EL (cell line): ENCODE data around the gene WLS.
"Not testable (repeated sequence)": the region's sequence is repeated elsewhere in the genome, so short reads cannot be mapped to it uniquely, and the experiment has no call there.

Experiments used
- DNase-seq: peaks from one replicate; pipeline ENCODE4 v3.0.0-alpha.2; 2016

The WLS gene

GRCh38 chr1:68163220-68163619, 69.1 kb downstream of the WLS start:
- DNase-seq = no peak

- DNase-seq = no peak
Observed at GRCh38 chr1:68162761-68163160, 69.6 kb downstream of the WLS start.

- DNase-seq = not testable (repeated sequence)
Observed at GRCh38 chr1:68161672-68162071, 70.7 kb downstream of the WLS start.

- DNase-seq = not testable (repeated sequence)
Observed at GRCh38 chr1:68160935-68161334, 71.4 kb downstream of the WLS start.

GRCh38 chr1:68160021-68160420, 72.3 kb downstream of the WLS start:
- DNase-seq = no peak

GRCh38 chr1:68158837-68159236, 73.5 kb downstream of the WLS start:
- no peak for DNase-seq

GRCh38 chr1:68157416-68157815, 74.9 kb downstream of the WLS start:
- DNase-seq = no peak

GRCh38 chr1:68151690-68152089, 80.6 kb downstream of the WLS start:
- DNase-seq = no peak

- no peak for DNase-seq
Observed at GRCh38 chr1:68149907-68150306, 82.4 kb downstream of the WLS start.

- no peak for DNase-seq
Observed at GRCh38 chr1:68149110-68149798, 83.1 kb downstream of the WLS start.

GRCh38 chr1:68148631-68149030, 83.7 kb downstream of the WLS start:
- no peak for DNase-seq

GRCh38 chr1:68147534-68148171, 84.7 kb downstream of the WLS start:
- no peak for DNase-seq

- DNase-seq = no peak
Observed at GRCh38 chr1:68145418-68146126, 86.8 kb downstream of the WLS start.

- DNase-seq = no peak
Observed at GRCh38 chr1:68144856-68145255, 87.5 kb downstream of the WLS start.

GRCh38 chr1:68143633-68144032, 88.7 kb downstream of the WLS start:
- DNase-seq = no peak

- DNase-seq = no peak
Observed at GRCh38 chr1:68142461-68142860, 89.9 kb downstream of the WLS start.

GRCh38 chr1:68142036-68142435, 90.3 kb downstream of the WLS start:
- DNase-seq = no peak

- DNase-seq = no peak
Observed at GRCh38 chr1:68141071-68142021, 91.0 kb downstream of the WLS start.

GRCh38 chr1:68140536-68140935, 91.8 kb downstream of the WLS start:
- DNase-seq = no peak

GRCh38 chr1:68136187-68136586, 96.1 kb downstream of the WLS start:
- peak; percentile 36 for DNase-seq

- no peak for DNase-seq
Observed at GRCh38 chr1:68132426-68133130, 99.7 kb downstream of the WLS start.

- no peak for DNase-seq
Observed at GRCh38 chr1:68131261-68131660, 101.1 kb downstream of the WLS start.
